ENCODE results near the gene ZNF283. TPM values are rescaled to one million over a fixed set of nuclear protein-coding genes. Genes with fewer than 3 reads are reported as not detected.
"Not testable (repeated sequence)": the region's sequence is repeated elsewhere in the genome, so short reads cannot be mapped to it uniquely, and the experiment has no call there.

Gene ZNF283
- total RNA-seq, 1 donor from 2014 or later, result 18.5 TPM

DNA sequence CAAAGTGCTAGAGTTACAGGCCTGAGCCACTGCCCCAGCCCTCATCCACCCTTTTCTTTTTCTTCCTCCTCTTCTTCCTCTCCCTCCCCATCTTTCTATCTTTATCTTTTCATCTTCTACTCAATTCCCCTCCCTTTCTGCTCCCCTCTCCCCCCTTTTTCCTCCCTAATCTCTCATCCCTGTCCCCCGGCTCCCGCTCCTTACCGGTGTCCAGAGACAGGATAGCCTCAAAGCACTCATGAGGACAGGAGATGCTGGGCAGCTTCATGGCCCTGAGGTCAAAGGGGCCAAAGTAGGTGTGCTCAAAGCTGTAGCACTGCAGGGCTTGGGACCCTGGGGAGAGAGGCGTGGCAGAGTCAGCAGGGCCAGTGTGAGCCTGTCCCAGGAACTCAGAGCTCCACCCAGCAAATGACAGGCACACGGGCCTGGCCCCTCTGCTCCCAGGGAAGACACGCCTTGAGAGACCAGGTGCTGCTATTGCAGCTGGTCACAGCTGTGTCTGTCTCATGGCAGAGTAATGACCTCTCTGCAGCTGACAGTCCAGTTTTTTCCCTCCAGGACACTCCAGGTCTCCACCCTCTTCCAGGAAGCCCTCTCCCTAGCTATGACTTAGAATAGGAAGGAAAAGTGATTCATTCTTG lies 27.5 kb upstream of the ZNF283 start:
- DNase-seq, result no peak

DNA sequence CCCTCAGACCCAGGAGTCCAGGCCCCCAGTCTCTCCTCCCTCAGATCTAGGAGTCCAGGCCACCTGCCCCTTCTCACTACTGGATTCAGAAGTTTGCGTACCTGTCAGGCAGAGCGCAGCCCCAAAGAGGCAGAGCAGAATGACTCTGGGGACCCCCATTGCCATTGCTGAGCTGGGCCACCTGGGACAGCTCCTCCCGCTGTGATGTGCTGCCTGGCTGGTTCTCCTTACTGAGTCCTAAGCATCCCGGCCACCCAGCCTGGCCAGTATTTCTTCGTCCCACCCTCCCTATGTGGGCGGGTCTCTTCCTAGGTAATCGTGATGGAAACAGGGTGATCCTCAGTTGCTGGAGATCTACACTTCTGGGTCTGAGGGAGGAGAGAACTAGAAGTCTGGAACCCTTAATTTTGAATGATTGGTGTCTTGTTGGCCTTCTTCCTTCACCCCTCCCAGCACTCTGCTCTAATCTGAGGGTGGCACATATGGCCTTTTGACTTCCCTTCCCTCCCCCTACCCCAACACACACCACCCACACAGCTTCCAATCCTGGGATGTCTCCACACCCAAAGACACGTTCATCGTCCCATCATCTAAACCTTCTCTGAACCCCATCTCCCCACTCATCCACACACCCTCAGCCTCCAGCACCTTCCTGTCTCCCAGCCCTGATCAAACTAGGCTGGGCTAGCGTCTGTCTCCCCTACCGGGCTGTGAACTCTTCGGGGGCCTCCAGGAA lies 24.7 kb upstream of the ZNF283 start, which contains the start of gene LYPD5:
Gene LYPD5 (minus strand): TSS at position 232 of the 736 bp plus-strand sequence. CDS start 67 bp downstream, at position 165.
- no peak for DNase-seq

DNA sequence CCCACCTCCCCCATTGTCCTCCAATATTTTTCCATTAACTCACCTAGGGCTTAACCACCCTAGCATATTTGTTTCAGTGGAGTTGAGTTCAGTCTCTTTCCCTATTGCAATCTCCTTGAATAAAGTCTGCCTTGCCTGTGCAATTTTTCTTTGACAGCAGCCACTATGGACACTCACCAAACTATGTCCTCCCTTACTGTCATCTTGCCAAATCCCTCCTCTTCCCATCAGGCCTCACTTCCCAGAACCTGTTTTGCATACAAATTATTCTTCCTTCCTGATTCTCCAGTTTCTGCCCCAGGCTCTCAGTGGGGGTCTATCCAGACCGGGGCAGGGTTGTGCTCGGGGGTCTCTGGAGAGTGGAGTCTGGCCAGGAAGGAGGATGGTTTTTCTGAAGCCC lies 22.7 kb upstream of the ZNF283 start:
- DNase-seq, result no peak

DNA sequence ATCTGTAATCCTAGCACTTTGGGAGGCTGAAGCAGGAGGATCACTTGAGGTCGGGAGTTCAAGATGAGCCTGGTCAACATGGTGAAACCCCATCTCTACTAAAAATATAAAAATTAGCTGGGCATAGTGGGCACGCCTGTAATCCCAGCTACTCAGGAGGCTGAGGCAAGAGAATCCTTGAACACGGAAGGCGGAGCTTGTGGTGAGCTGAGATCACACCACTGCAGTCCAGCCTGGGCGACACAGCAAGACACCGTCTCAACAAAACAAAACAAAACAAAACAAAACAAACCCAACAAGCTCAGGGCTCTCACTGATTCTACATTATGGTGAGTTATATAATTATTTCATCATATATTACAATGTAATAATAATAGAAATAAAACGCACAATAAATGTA lies 20.7 kb upstream of the ZNF283 start:
- not testable (repeated sequence) for DNase-seq

DNA sequence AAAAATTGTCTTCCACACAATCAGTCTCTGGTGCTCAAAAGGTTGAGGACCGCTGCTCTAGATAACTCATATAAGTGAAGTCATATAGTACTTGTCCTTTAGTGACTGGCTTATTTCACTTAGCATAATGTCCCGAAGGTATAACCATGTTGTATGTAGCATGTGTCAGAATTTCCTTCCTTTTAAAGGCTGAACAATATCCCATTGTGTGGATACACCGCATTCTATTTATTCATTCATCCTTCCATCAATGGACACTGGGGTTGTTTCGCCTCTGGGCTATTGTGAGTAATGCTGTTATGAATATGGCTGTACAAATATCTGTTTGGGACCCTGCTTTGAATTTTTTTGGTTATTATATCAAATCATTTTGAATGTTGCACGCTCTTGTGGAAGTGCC lies 20.3 kb upstream of the ZNF283 start:
- no peak for DNase-seq

DNA sequence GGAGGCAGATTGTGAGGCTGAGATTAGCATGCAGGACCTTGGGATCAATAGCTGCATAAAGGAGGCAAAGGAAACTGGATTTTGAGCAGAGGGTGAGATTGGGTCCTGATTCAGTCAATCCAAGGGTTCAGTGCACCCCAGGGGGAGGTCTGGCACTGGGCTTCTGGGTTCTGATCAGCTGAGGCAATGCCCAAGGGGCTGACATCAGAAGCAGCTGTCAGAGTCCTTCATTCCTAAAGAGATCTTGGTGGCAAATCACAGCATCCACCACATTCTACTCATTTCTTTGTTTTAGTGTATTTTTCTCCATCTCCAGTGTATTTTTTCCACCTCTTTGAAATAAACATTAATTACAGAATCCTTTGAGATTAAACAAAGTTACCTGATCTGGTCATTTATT lies 19.5 kb upstream of the ZNF283 start:
- DNase-seq, result no peak

DNA sequence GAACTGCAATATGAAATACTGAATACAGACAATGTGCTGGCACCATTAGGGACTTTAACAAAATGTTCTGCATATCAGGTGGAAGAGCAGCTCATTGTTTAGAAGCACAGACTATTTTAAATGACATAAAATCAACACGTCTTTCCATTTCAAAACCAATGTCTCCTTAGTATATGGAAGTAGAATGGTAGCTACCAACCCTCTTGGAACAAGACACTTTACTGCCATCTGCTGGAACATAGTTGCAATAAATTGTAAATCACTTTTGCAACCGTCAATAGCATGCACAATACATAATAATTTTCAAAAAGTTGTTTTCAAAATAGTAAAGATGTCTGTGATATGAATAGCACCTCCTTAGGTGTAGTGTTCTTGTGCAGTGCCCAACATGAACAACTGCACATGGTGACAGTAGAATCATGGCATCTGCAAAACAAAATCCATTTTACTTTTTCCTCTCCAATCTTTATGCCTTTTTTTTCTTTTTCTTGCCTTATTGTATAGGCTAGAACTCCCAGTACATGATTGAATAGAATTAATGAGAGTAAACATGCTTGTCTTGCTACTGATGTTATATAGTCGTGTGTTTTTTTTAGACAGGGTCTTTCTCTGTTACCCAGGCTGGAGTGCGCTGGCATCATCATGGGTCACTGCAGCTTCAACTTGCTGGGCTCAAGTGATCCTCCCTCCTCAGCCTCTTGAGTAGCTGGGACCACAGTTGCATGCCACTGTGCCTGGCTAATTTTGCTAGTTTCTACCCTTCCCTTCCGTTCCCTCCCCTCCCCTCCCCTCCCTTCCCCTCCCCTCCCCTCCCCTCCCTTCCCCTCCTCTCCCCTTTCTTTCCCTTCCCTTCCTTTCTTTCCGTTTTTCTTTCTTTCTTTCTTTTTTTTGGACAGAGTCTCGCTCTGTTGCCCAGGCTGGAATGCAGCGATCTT lies 17.1 kb upstream of the ZNF283 start:
- no peak for DNase-seq

DNA sequence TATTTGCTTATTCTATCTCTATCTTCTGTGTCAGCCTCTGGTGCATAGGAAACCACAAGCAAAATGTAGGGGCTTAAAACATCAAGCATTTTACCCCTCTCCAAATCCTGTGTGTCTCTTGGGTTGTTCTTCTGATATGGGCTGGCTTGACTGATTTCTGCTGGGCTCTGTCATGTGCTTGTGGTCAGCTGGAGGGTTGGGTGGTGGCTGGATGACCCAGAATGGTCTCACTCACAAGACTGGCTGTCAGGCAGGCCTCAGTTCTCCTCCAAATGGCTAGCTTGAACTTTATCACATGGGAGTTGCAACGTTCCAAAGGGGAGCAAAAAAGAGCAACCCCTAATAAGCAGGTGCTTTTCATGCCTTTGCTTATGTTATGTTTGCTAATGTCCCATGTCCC lies 15.3 kb upstream of the ZNF283 start:
- DNase-seq, result no peak

DNA sequence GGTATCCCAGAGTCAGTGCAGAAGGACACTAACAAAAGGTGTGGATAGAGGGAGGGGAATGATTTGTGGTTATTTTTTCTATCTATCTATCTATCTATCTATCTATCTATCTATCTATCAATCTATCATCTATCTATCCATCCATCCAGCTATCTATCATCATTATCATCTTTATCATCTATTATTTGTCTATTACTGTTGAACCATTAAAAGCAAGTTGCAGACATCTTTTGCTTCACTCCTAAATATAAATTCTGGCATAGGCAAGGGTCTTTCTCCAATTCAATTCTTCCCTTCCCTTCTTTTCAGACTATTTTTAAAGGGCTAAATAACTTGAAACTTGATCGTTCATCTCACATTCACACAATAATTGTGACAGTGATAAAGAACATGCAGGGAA lies 14.9 kb upstream of the ZNF283 start:
- DNase-seq, result no peak

DNA sequence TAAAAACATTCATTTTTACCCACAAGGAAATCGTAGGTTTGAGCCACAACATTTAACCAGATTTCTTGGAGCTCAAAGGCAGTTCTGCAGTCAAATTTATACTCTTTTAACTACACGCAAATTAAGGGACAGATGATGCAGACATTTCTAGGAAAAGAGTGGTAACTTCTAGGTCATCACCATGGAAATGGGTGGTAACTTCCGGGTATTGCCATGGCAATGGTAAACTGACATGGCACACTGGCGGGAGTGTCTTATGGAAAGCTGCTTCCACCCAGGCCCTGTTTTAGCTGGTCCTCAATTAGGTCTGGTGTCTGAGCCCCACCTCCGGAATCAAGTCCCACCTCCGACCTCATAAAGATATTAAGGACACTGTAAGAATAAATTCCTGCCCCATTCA lies 14.4 kb upstream of the ZNF283 start:
- DNase-seq, result no peak

DNA sequence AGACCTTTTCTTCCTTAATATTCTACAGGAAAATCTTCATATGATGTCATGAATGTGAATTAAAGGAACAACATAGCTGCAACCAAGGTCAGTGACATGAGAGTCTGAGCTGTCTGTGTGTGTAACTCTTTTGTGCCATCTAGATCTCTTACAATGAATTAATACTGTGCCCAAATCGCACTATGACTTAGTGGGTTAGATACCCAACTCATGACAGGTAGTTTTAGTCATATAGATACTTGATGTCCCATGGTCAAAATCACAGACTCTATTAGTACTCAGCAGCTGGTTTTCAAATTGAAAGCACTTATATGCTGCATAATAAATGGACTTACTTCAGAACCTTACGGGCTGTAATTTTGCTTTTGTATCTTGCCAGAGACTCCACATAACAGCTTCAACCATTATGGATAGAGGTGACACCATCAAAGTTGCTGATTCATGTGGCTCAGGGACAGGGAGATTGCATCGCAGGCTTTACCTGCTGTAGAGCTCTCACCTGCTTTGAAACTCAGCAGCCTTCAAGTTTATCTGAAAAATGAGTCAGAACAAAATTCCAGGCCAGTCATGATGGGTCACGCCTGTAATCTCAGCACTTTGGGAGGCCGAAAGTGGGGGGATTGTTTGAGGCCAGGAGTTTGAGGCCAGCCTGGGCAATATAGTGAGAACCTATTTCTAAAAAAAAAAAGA lies 12.3 kb upstream of the ZNF283 start:
- DNase-seq, result no peak

DNA sequence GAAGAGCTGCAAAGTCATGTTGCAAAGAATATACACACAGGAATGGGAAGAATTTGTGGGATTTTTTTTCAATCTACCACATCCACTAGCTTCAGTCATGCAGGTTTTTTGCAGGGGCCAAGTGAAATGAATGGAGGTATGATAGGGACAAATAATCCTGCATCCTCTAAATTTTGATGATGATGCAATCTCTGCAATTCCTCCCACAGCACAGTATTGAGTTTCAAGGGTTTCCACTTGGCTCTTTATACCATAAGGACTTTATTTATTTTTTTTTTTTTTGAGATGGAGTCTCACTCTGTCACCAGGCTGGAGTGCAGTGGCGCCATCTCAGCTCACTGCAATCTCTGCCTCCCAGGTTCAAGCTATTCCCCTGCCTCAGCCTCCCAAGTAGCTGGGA lies 9.7 kb upstream of the ZNF283 start:
- not testable (repeated sequence) for DNase-seq

DNA sequence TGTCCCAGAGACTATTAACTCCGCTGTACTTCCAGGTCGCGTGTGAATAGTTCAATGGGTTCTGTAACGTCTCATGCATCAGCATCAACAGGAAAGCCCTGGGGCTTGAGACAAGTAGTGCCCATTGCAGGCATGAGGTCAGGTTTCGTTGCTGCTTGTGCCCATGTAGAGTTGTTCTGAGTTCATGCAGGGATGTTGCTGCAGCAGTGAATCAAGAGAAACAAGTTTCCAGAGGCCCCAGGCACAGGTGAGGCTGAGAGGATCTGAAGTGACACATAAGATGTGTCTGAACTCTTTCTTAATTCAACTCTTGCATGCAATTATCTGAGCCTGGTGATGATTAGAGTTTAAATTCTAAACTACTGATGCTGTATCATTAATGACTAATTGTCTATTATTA lies 8.6 kb upstream of the ZNF283 start:
- no peak for DNase-seq

DNA sequence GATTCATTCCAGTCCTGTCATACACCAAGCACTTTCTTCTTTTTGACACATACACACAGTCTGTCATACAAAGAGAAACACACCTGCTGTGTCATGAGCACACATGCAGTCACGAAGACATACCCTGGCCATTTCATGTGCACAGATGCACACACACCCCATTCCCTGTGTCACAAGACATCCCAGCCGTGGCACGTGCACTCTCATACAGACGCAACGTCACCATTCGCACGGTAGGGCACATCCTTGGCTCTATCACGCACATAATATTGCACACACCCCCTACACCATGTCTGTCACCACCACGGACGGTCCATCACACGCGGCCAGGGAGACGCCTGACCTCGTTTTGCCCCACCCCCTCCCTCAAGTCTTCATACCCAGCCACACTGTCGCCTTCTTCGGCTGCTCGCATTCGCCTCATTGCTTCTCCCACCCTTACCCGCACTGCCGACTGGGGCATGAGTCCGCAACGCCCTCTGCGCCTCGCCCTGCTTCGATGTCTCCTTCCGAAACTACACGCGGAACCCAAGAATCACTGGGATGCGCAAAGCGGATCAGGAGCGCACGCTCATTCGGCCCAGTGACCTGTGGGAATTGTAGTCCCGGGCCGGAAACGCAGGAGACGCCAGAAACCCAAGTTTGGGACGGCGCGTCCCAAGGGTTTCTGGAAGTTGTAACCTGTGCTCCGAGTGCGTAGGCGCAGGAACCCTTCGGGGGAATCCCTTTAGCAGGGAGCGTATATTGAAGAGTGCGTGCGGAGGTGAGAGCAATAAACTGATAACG lies 6.8 kb upstream of the ZNF283 start:
- DNase-seq, result no peak

DNA sequence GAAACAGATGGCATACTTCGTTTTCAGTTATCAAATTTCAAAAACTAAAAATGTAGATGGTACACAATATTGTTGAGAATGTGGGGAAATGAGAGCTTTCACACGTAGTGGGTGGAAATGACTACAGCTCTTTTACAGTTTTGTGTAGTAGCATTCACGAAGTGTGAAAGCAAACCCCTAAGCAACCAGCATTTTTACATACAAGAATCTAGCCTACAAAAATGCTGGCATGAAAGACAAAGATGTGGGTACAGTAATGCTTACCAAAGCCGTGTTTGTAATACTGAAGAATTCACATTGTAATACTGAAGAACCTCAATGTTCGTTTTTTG lies 6.3 kb upstream of the ZNF283 start:
- no peak for DNase-seq

DNA sequence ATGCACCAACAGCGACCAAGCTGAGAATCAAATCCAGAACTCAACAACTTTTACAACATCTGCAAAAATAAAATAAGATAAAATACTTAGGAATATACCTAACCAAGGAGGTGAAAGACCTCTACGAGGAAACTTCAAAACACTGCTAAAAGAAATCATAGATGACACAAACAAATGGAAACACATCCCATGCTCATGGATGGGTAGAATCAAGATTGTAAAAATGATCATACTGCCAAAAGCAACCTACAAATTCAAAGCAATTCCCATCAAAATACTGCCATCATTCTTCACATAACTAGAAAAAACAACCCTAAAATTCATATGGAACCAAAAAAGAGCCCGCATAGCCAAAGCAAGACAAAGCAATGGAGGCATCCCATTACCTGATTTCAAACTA lies 3.3 kb upstream of the ZNF283 start:
- not testable (repeated sequence) for DNase-seq

DNA sequence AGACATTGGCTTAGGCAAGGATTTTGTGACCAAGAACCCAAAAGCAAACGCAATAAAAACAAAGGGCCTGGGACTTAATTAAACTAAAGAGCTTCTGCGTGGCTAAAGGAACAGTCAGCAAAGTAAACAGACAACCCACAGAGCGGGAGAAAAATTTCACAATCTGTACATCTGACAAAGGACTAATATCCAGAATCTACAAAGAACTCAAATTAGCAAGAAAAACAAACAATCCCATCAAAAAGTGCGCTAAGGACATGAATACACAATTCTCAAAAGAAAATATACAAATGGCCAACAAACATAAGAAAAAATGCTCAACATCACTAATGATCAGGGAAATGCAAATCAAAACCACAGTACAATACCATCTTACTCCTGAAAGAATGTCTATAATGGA lies 2.5 kb upstream of the ZNF283 start:
- not testable (repeated sequence) for DNase-seq

DNA sequence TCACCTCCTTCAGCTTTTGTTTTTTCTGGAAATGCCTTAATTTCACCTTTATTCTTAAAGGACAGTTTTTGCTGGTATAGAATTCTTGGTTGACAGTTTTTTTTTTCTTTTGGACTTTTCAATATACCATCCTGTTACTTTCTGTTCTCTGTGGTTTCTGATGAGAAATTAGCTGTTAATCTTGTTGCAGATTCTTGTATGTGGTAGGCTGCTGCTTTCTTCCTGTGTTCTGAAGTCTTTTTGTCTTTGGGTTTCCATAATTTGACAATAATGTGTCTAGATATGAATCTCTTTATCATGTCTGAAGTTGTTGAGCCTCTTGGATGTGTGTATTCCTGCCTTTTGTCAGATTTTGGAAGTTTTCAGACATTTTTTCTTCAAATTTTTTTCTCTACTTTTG lies 12.0 kb downstream of the ZNF283 start:
- no peak for DNase-seq

DNA sequence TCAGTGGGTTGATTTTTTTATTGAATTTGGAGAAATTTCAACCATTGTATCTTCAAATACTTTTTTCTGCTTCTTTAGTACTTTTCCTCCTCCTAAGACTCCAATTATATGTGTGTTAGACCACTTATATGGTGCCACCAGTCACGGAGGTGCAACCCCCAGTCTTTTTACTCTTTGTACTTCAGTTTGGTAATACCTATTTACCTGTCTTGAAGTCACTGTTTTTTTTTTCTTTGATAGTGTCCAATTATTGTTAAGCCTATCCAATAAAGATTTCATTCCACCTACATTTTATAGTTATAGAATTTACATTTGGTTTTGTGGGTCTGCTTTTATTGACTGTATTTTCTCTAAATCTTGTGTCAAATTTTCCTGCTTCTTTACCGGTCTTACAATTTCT lies 14.9 kb downstream of the ZNF283 start:
- no peak for DNase-seq

DNA sequence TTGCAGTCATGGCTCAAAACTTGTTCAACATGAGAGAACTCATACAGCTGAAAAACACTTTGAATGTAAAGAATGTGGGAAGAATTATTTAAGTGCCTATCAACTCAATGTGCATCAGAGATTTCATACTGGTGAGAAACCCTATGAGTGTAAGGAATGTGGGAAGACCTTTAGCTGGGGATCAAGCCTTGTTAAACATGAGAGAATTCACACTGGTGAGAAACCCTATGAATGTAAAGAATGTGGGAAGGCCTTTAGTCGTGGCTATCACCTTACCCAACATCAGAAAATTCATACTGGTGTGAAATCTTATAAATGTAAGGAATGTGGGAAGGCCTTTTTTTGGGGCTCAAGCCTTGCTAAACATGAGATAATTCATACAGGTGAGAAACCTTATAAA lies 20.1 kb downstream of the ZNF283 start:
- no peak for DNase-seq

DNA sequence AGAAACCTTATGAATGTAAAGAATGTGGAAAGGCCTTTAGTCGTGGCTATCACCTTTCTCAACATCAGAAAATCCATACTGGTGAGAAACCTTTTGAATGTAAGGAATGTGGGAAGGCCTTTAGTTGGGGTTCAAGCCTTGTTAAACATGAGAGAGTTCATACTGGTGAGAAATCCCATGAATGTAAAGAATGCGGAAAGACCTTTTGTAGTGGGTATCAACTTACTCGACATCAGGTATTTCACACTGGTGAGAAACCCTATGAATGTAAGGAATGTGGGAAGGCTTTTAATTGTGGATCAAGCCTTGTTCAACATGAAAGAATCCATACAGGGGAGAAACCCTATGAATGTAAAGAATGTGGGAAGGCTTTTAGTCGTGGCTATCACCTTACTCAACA lies 20.8 kb downstream of the ZNF283 start:
- no peak for DNase-seq

DNA sequence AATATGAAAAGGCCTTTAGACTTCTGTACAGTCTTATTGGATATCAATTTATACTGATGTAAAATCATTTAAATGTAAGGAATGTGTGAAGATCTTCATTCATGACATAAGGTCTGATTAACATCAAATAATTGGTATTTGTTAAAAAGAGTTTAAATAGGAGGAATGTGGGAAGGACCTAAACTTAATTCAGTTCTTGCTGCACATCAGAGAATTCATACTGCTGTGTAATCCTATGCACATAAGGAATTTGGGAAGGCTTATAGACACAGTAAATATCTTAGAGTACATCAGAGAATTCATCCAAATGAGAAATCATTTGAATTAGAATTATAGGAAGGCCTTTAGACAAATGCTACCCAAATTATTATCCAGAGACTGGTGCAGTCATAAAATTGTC lies 21.7 kb downstream of the ZNF283 start:
- DNase-seq, result no peak

Measured in skin of body (tissue), 2 donors.